ENCODE results near the gene CASP10. TPM values are rescaled to one million over a fixed set of nuclear protein-coding genes. Genes with fewer than 3 reads are reported as not detected.
"Not testable (repeated sequence)": the region's sequence is repeated elsewhere in the genome, so short reads cannot be mapped to it uniquely, and the experiment has no call there.

CASP10 gene
- total and polyA plus RNA-seq, 2 of the 4 experiments (the other 2 are of a cell fraction), result 0.12 to 0.90 TPM

DNA sequence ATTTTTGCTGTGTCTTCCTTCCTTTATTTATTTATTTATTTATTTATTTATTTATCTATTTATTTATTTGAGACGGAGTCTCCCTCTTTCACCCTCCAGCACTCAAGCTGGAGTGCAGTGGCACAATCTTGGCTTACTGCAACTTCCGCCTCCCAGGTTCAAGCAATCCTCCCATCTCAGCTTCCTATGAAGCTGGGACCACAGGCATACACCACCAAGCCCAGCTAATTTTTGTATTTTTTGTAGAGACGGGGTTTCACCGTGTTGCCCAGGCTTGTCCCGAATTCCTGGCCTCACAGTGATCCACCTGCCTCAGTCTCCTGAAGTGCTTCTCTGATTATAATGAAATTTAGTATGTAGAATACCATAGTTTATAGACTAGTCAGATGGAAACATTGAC is 894 bp downstream of the CASP10 start:
- intact Hi-C loops (cut with micrococcal nuclease), result loop anchor here (1.0 kb wide), 1 partner anchor 48 kb away; no protein-coding TSS in a partner anchor
- H3K36me3 ChIP-seq (ENCODE audit: control insufficient read depth, insufficient read depth, low read length); H4K91ac ChIP-seq (ENCODE audit: insufficient read depth, low read depth, low read length); H2BK15ac ChIP-seq (ENCODE audit: low read depth, low read length); H3K4ac ChIP-seq (ENCODE audit: low read depth, low read length); H3K27me3 ChIP-seq (ENCODE audit: control insufficient read depth, insufficient read depth, low read length); H2AFZ ChIP-seq (replicated peaks; ENCODE audit: low read length, poor library complexity); H3K56ac ChIP-seq (ENCODE audit: extremely low read depth, insufficient read depth, low read length); H3K4me1 ChIP-seq (ENCODE audit: control insufficient read depth, insufficient read depth, low read length); H4K8ac ChIP-seq (ENCODE audit: low read depth in 2 of 2, low read length in 2 of 2); H3K27ac ChIP-seq (ENCODE audit: insufficient read depth, low read length); H3K9me1 ChIP-seq (ENCODE audit: insufficient read depth, low read length); dilution Hi-C loops (cut with HindIII; ENCODE audit: low sequenced_read_pairs, unreplicated experiment); H3K4me2 ChIP-seq (ENCODE audit: low read depth, low read length); ATAC-seq (ENCODE audit: low read depth); H3K4me3 ChIP-seq (ENCODE audit: insufficient read depth, low read depth, low read length); H2BK20ac ChIP-seq (ENCODE audit: low read depth, low read length); BruUV-seq (replicated peaks); H3K9ac ChIP-seq (ENCODE audit: low read depth, low read length); H2AK9ac ChIP-seq (replicated peaks; ENCODE audit: low read depth, low read length, poor library complexity); POLR2A ChIA-PET (ENCODE audit: unreplicated experiment); H3K9me3 ChIP-seq (ENCODE audit: control insufficient read depth, insufficient read depth, low read length); H3K18ac ChIP-seq (ENCODE audit: low read depth, low read length); H3K79me1 ChIP-seq (ENCODE audit: low read depth in 1 of 2, low read length in 2 of 2); DNase-seq; H3K14ac ChIP-seq (replicated peaks; ENCODE audit: low read depth, low read length); H2AK5ac ChIP-seq (ENCODE audit: low read depth, low read length); H4K20me1 ChIP-seq (ENCODE audit: insufficient read depth, low read length); H2BK5ac ChIP-seq (ENCODE audit: low read depth, low read length, poor library complexity, severe bottlenecking); H4K5ac ChIP-seq (ENCODE audit: low read depth, low read length); H2BK120ac ChIP-seq (ENCODE audit: low read depth, low read length); H3K23ac ChIP-seq (ENCODE audit: low read depth, low read length); in situ Hi-C loops (cut with MboI; ENCODE audit: low sequenced_read_pairs): not testable (repeated sequence)
- WGBS, 2 experiments (ENCODE audit: extremely low coverage in 2 of 2, insufficient read length in 1 of 2), result 90% methylated on average over 2 of the region's 5 CpGs; no CpG with 5 or more reads in 1 of the 2 experiments
- CTCF ChIA-PET, result interaction anchor here (0.9 kb wide), 1 partner anchor 48 kb away, joined by 3 read pairs; no protein-coding TSS in a partner anchor

DNA sequence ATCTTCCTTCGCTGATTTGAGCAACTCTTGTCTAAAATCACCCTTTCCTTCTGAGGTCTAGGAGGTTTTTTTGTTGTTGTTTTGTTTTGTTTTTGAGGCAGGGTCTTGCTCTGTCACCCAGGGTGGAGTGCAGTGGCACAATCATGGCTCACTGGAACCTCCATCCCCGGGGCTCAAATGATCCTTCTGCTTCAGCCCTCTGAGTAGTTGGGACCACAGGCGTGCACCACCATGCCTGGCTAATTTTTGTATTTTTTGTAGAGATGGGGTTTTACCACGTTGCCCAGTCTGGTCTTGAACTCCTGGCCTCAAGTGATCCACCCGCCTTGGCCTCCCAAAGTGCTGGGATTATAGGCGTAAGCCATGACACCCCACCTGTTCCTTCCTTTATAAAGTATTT is 1.3 kb downstream of the CASP10 start:
- H2BK5ac ChIP-seq (ENCODE audit: low read depth, low read length, poor library complexity, severe bottlenecking); H3K4me1 ChIP-seq (ENCODE audit: control insufficient read depth, insufficient read depth, low read length); H3K56ac ChIP-seq (ENCODE audit: extremely low read depth, insufficient read depth, low read length); H4K20me1 ChIP-seq (ENCODE audit: insufficient read depth, low read length); H3K4me2 ChIP-seq (ENCODE audit: low read depth, low read length); CTCF ChIA-PET; H3K9ac ChIP-seq (ENCODE audit: low read depth, low read length); H3K36me3 ChIP-seq (ENCODE audit: control insufficient read depth, insufficient read depth, low read length); ATAC-seq (ENCODE audit: low read depth); H4K5ac ChIP-seq (ENCODE audit: low read depth, low read length); H2BK20ac ChIP-seq (ENCODE audit: low read depth, low read length); intact Hi-C loops (cut with micrococcal nuclease); POLR2A ChIA-PET (ENCODE audit: unreplicated experiment); H4K91ac ChIP-seq (ENCODE audit: insufficient read depth, low read depth, low read length); H2BK15ac ChIP-seq (ENCODE audit: low read depth, low read length); H3K79me1 ChIP-seq (ENCODE audit: low read depth in 1 of 2, low read length in 2 of 2); H4K8ac ChIP-seq (ENCODE audit: low read depth in 2 of 2, low read length in 2 of 2); DNase-seq; H3K27me3 ChIP-seq (ENCODE audit: control insufficient read depth, insufficient read depth, low read length); in situ Hi-C loops (cut with MboI; ENCODE audit: low sequenced_read_pairs); H3K18ac ChIP-seq (ENCODE audit: low read depth, low read length); H3K4me3 ChIP-seq (ENCODE audit: insufficient read depth, low read depth, low read length); dilution Hi-C loops (cut with HindIII; ENCODE audit: low sequenced_read_pairs, unreplicated experiment); H3K9me1 ChIP-seq (ENCODE audit: insufficient read depth, low read length); H3K14ac ChIP-seq (replicated peaks; ENCODE audit: low read depth, low read length); H3K27ac ChIP-seq (ENCODE audit: insufficient read depth, low read length); H2AK9ac ChIP-seq (replicated peaks; ENCODE audit: low read depth, low read length, poor library complexity); H2BK120ac ChIP-seq (ENCODE audit: low read depth, low read length); BruUV-seq (replicated peaks); H3K9me3 ChIP-seq (ENCODE audit: control insufficient read depth, insufficient read depth, low read length); H3K23ac ChIP-seq (ENCODE audit: low read depth, low read length); H2AFZ ChIP-seq (replicated peaks; ENCODE audit: low read length, poor library complexity); H3K4ac ChIP-seq (ENCODE audit: low read depth, low read length); H2AK5ac ChIP-seq (ENCODE audit: low read depth, low read length): not testable (repeated sequence)
- 80% methylated on average over 1 of the region's 6 CpGs; no CpG with 5 or more reads in 1 of the 2 experiments for WGBS, 2 experiments (ENCODE audit: extremely low coverage in 2 of 2, insufficient read length in 1 of 2)

Data from IMR-90 (cell line).